Suprapubic skin (tissue), 4 donors: ENCODE results near the gene ACVR1. TPM values are rescaled to one million over a fixed set of nuclear protein-coding genes. Genes with fewer than 3 reads are reported as not detected.

ENCODE experiments used
- DNase-seq, 2 donors: peaks; one replicate each; pipeline ENCODE4 v3.0.0-alpha.2; 2019; ENCODE audit warnings: low spot score in 2 of 2
- H3K27ac ChIP-seq: fragments of 200-600 bp; sonication (generic); one replicate; pipeline ENCODE4 v1.5.1; 2019
- H3K27me3 ChIP-seq: fragments of 200-600 bp; sonication (generic); one replicate; pipeline ENCODE4 v1.5.1; 2019
- H3K36me3 ChIP-seq: fragments of 200-600 bp; sonication (generic); one replicate; pipeline ENCODE4 v1.5.1; 2019
- H3K4me1 ChIP-seq: fragments of 200-600 bp; sonication (generic); one replicate; pipeline ENCODE4 v1.5.1; 2019
- H3K4me3 ChIP-seq: fragments of 200-600 bp; sonication (generic); one replicate; pipeline ENCODE4 v1.5.1; 2019; ENCODE audit warnings: mild to moderate bottlenecking
- H3K9me3 ChIP-seq: fragments of 200-600 bp; sonication (generic); one replicate; pipeline ENCODE4 v1.5.1; 2019
- CTCF ChIP-seq, 2 donors: fragments of 200-600 bp in 1 of 2; fragments of 450-650 bp in 1 of 2; sonication (generic) in 1 of 2; IDR thresholded peaks; one replicate each; pipeline ENCODE4 v1.5.1; 2016 to 2019; ENCODE audit warnings: antibody characterized with exemption in 2 of 2, mild to moderate bottlenecking in 1 of 2, moderate library complexity in 1 of 2
- EP300 ChIP-seq: sonication (generic); formaldehyde crosslinking; IDR thresholded peaks from one replicate; pipeline ENCODE4 v1.6.1; 2017; ENCODE audit warnings: antibody characterized with exemption
- POLR2A ChIP-seq, 2 donors: fragments of 450-650 bp; IDR thresholded peaks; one replicate each; pipeline ENCODE4 v1.6.1; 2017; ENCODE audit warnings: antibody characterized with exemption in 2 of 2, mild to moderate bottlenecking in 2 of 2, moderate library complexity in 2 of 2
- POLR2AphosphoS5 ChIP-seq, 3 donors: sonication (generic); formaldehyde crosslinking; IDR thresholded peaks; one replicate each; pipeline ENCODE4 v1.6.1; 2017; ENCODE audit warnings: antibody characterized with exemption in 3 of 3
- WGBS: methylation state at CpG from one replicate; pipeline ENCODE4 v1.1.5; 2018; 5-methylcytosine and 5-hydroxymethylcytosine counted together
- total RNA-seq, 4 donors: library from RNA; depleted of rRNA; stranded (reverse); fragments of >200 nt; gene quantifications; one replicate each; pipeline ENCODE4 v1.1.0, GENCODE V29; 2016

The ACVR1 gene
- total RNA-seq, 4 donors from 2014 or later, result 17.5 to 20.6 (median 18.5) TPM

- TF ChIP-seq POLR2AphosphoS5 (IDR thresholded peaks at IDR 0.05) (no peak), EP300 (no peak), CTCF (IDR thresholded peaks at IDR 0.05) (no peak), POLR2A (IDR thresholded peaks at IDR 0.05) (no peak)
- WGBS, result 73% methylated on average over 4 of the region's 4 CpGs
Observed at GRCh38 chr2:157866666-157867642, 9.2 kb downstream of the ACVR1 start.

GRCh38 chr2:157866202-157866601 is 9.9 kb downstream of the ACVR1 start:
- no peak overlapping the region for H3K27ac ChIP-seq
- peaks cover 13% of the 10 kb centered on the region for H3K4me1 ChIP-seq
- no peaks in the 10 kb centered on the region for H3K27me3 ChIP-seq
- H3K36me3 ChIP-seq, result no peaks in the 10 kb centered on the region
- DNase-seq, result no peak
- WGBS, result 64% methylated on average over 3 of the region's 3 CpGs
- H3K4me3 ChIP-seq, result no peak overlapping the region
- H3K9me3 ChIP-seq, result no peaks in the 10 kb centered on the region
- TF ChIP-seq CTCF (IDR thresholded peaks at IDR 0.05), result no peak

More at GRCh38 chr2:157866666-157867642, 9.2 kb downstream of the ACVR1 start:
- Histone ChIP-seq H3K4me1 (peaks cover 13% of the 10 kb centered on the region), H3K36me3 (no peaks in the 10 kb centered on the region), H3K4me3 (no peak overlapping the region), H3K27ac (no peak overlapping the region), H3K27me3 (no peaks in the 10 kb centered on the region), H3K9me3 (no peaks in the 10 kb centered on the region)
- DNase-seq, result no peak

GRCh38 chr2:157864857-157865430 is 11.2 kb downstream of the ACVR1 start:
- no peaks in the 10 kb centered on the region for H3K9me3 ChIP-seq
- no peak for DNase-seq
- H3K36me3 ChIP-seq, result no peaks in the 10 kb centered on the region
- TF ChIP-seq EP300, result no peak
- no peak for TF ChIP-seq POLR2A (IDR thresholded peaks at IDR 0.05)
- no peak for TF ChIP-seq POLR2AphosphoS5 (IDR thresholded peaks at IDR 0.05)
- no peak for TF ChIP-seq CTCF (IDR thresholded peaks at IDR 0.05)
- no peak overlapping the region for H3K4me3 ChIP-seq
- 94% methylated on average over 2 of the region's 2 CpGs for WGBS
- peaks cover 13% of the 10 kb centered on the region for H3K4me1 ChIP-seq
- no peaks in the 10 kb centered on the region for H3K27me3 ChIP-seq
- H3K27ac ChIP-seq, result no peak overlapping the region

GRCh38 chr2:157858846-157859245 is 17.3 kb downstream of the ACVR1 start:
- whole genome bisulfite sequencing, result 78% methylated on average over 6 of the region's 6 CpGs
- no peaks in the 10 kb centered on the region for H3K27me3 ChIP-seq
- no peak overlapping the region for H3K27ac ChIP-seq
- DNase-seq, result no peak
- no peak for TF ChIP-seq EP300
- TF ChIP-seq POLR2AphosphoS5 (IDR thresholded peaks at IDR 0.05), result no peak
- no peaks in the 10 kb centered on the region for H3K9me3 ChIP-seq
- H3K36me3 ChIP-seq, result peaks cover 5% of the 10 kb centered on the region
- H3K4me3 ChIP-seq, result no peak overlapping the region
- no peaks in the 10 kb centered on the region for H3K4me1 ChIP-seq

- 65% methylated on average over 4 of the region's 4 CpGs for WGBS
- no peak overlapping the region for H3K27ac ChIP-seq
- TF ChIP-seq CTCF (IDR thresholded peaks at IDR 0.05) (no peak), EP300 (no peak), POLR2AphosphoS5 (IDR thresholded peaks at IDR 0.05) (no peak)
Observed at GRCh38 chr2:157857881-157858280, 18.2 kb downstream of the ACVR1 start.

More at GRCh38 chr2:157857881-157858280, 18.2 kb downstream of the ACVR1 start:
- Histone ChIP-seq H3K4me1 (peaks cover 3% of the 10 kb centered on the region), H3K27me3 (no peaks in the 10 kb centered on the region), H3K4me3 (no peak overlapping the region), H3K9me3 (no peaks in the 10 kb centered on the region), H3K36me3 (peaks cover 5% of the 10 kb centered on the region)
- no peak for DNase-seq
